ENCODE measurements around the gene ILKAP. TPM values are rescaled to one million over a fixed set of nuclear protein-coding genes. Genes with fewer than 3 reads are reported as not detected.

The ILKAP gene
- total and polyA plus RNA-seq, 7 donors: 31.8 to 66.6 (median 43.8) TPM

DNA sequence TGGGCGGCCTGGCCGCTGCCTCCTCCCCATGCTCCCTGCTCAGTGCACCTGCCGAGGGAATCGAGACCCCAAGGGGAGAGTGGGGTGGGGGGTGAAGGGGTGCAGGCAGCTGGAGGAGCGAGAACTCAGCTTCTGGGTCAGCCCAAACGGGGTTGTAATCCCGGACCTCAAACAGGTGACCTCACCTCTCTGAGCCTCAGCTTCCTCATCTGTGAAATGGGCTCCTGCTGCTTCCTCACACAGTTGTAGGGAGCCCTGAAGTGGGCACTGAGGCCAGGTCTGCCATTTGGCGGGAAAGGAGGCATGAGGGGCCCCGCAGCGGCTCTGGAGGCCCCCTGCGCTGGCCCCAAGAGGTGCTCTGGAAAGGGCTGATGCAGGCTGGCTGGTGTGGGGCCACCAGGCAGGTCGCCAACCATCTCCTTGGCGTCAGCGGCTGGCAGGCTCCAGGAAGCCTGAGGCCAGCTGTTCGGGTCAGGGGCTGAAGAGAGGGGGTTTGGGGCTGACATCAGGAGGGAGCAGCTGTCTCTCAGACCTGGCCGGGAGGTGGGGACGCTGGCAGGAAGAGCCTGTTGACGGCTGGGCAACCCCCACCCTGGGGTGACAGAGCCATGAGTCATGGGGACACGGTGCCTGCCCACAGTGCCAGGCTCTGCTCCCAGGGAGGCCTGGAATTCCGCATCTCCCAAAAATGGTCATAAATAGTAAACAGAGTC is 60.1 kb downstream of the ILKAP start:
- Histone ChIP-seq H3K27me3 (ENCODE audit: insufficient read depth in 3 of 3, low read length in 2 of 3) (no peaks in the 10 kb centered on the region), H3K36me3 (ENCODE audit: insufficient read depth in 1 of 2, low read depth in 1 of 2) (peaks cover 0 to 59% of the 10 kb centered on the region in 2 donors), H3K9me3 (no peaks in the 10 kb centered on the region), H3K27ac (peak overlapping the region; percentile 99), H3K4me3 (peak overlapping the region; percentile 83), H3K4me1 (peaks cover 45% of the 10 kb centered on the region)
- intact Hi-C loops (cut with DNase I): loop anchor here (2.0 to 10.0 kb wide), 3 partner anchors 239 to 285 kb away; partner anchors contain the start of gene RAMP1 (in 1 of the 2)
- DNase-seq (peak; percentile 88 to 97), ATAC-seq (peak; percentile 71 to 77 (median 72))
- WGBS, 3 donors: 31 to 46% (median 38%) methylated on average over 20 of the region's 20 CpGs
- TF ChIP-seq, protein P1, sequence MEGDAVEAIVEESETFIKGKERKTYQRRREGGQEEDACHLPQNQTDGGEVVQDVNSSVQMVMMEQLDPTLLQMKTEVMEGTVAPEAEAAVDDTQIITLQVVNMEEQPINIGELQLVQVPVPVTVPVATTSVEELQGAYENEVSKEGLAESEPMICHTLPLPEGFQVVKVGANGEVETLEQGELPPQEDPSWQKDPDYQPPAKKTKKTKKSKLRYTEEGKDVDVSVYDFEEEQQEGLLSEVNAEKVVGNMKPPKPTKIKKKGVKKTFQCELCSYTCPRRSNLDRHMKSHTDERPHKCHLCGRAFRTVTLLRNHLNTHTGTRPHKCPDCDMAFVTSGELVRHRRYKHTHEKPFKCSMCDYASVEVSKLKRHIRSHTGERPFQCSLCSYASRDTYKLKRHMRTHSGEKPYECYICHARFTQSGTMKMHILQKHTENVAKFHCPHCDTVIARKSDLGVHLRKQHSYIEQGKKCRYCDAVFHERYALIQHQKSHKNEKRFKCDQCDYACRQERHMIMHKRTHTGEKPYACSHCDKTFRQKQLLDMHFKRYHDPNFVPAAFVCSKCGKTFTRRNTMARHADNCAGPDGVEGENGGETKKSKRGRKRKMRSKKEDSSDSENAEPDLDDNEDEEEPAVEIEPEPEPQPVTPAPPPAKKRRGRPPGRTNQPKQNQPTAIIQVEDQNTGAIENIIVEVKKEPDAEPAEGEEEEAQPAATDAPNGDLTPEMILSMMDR (IDR thresholded peaks at IDR 0.05): no peak

DNA sequence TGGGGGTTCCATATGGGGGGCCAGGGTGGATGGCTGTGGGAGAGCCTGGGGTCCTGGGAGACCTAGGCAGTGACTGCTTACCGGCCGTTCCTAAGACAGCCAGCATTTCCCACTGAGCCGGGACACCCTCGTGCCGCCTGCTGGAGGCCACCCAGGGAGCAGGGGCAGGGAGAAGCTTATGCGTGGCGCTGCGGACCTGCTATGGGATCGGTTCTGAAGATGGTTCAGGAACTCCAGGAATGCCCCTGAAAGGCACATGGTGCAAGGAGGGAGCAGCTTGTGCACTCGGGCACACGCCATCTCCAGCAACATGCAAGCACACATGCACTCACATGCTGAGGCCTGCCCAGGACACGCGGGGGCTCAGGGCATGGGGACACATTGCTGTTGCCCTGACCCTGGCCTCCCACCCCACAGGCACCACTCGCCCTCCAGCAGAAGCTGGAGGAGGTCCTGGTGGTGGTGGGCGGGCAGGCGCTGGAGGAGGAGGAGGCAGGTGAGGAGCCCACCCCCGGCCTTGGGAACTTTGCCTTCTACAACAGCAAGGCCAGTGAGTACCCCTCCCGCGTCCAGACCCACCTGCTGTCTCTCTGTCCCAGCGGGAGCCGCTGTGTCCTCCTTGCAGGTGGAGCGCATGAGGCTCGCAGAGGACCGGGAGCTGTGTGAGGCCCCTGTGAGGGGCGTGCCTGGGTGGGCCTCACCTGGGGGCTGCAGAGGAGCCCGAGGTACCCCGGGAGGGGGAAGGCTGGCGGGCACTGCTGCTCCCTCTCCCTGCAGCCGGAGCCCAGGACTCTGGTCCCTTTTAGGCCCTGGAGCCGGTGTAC is 60.9 kb downstream of the ILKAP start:
- TF ChIP-seq, protein P1 (IDR thresholded peaks at IDR 0.05): no peak
- H3K27ac ChIP-seq: peak overlapping the region; percentile 99
- peak overlapping the region; percentile 83 for H3K4me3 ChIP-seq
- peaks cover 0 to 57% of the 10 kb centered on the region in 2 donors for H3K36me3 ChIP-seq (ENCODE audit: insufficient read depth in 1 of 2, low read depth in 1 of 2)
- DNase-seq: no peak
- no peaks in the 10 kb centered on the region for H3K27me3 ChIP-seq (ENCODE audit: insufficient read depth in 3 of 3, low read length in 2 of 3)
- 38 to 61% (median 47%) methylated on average over 28 to 30 of the region's 30 CpGs for WGBS, 3 donors
- intact Hi-C loops (cut with DNase I): loop anchor here (2.0 to 10.0 kb wide), 3 partner anchors 238 to 284 kb away; partner anchors contain the start of gene RAMP1 (in 1 of the 2)
- no peaks in the 10 kb centered on the region for H3K9me3 ChIP-seq
- peak in 3 of 4 donors; percentile 0 to 7 (median 6) for ATAC-seq
- H3K4me1 ChIP-seq: peaks cover 44% of the 10 kb centered on the region

DNA sequence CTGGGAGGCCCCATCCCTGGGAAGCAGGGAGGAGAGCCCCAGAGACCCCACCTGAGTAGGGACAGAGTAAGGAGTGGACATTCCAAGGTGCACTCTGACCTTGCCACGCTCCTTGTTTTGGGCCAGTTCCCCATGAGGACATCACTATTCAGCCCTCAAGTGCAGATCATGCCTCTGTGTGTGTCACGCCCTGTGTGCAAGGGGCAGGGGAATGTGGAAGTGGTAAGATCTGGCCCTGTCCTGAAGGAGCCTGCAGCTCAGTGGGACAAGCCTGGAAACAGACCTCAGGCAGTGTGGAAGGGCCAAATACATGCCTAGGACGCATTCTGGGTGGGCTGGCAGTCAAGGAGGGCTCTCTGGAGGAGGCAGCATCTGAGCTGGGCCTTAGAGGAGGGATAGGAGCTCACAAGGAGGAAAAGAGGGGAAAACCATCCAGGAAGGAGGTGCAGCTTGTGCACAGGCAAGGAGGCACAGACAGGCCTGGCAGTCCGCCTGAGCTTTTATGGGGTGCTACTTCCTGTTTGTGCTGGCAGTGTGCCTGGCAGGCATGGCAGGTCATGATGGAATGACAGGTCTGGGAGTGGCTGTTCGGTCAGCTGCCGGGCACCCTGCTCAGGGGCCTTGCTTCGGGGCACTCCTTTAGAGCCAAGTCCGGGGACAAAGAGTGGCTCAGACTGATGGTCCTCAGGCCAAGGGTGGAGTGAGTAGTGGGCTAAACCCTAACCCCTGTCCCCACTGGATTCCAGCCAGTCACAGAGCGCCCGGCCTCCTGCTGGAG is 61.8 kb downstream of the ILKAP start:
- TF ChIP-seq, protein P1 (IDR thresholded peaks at IDR 0.05): no peak
- H3K36me3 ChIP-seq (ENCODE audit: insufficient read depth in 1 of 2, low read depth in 1 of 2): peaks cover 0 to 53% of the 10 kb centered on the region in 2 donors
- intact Hi-C loops (cut with DNase I): loop anchor here (2.0 to 10.0 kb wide), 3 partner anchors 237 to 283 kb away; partner anchors contain the start of gene RAMP1 (in 1 of the 2)
- no peaks in the 10 kb centered on the region for H3K27me3 ChIP-seq (ENCODE audit: insufficient read depth in 3 of 3, low read length in 2 of 3)
- peak; percentile 12 to 34 (median 26) for ATAC-seq
- peak overlapping the region; percentile 99 for H3K27ac ChIP-seq
- peaks cover 44% of the 10 kb centered on the region for H3K4me1 ChIP-seq
- 39 to 55% (median 47%) methylated on average over 10 of the region's 10 CpGs for whole genome bisulfite sequencing, 3 donors
- DNase-seq: peak; percentile 73 to 93
- peak overlapping the region; percentile 83 for H3K4me3 ChIP-seq
- H3K9me3 ChIP-seq: no peaks in the 10 kb centered on the region

DNA sequence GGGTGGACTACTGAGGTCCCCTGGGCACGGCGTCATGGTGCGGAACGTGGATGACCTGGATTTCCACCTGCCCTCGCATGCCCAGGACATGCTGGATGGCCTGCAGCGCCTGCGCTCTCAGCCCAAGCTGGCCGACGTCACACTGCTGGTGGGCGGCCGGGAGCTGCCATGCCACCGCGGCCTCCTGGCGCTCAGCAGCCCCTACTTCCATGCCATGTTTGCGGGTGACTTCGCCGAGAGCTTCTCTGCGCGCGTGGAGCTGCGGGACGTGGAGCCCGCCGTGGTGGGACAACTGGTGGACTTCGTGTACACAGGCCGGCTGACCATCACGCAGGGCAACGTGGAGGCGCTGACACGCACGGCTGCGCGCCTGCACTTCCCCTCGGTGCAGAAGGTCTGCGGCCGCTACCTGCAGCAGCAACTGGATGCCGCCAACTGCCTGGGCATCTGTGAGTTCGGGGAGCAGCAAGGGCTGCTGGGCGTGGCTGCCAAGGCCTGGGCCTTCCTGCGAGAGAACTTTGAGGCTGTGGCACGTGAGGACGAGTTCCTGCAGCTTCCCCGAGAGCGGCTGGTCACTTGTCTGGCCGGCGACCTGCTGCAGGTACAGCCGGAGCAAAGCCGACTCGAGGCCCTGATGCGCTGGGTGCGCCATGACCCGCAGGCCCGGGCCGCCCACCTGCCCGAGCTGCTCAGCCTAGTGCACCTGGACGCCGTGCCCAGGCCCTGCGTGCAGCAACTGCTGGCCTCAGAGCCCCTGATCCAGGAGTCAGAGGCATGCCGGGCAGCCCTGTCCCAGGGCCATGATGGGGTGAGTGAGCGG is 62.6 kb downstream of the ILKAP start:
- intact Hi-C loops (cut with DNase I): loop anchor here (5.0 to 10.0 kb wide), 2 partner anchors 236 to 244 kb away; no protein-coding TSS in a partner anchor
- no peaks in the 10 kb centered on the region for H3K9me3 ChIP-seq
- H3K36me3 ChIP-seq (ENCODE audit: insufficient read depth in 1 of 2, low read depth in 1 of 2): peaks cover 0 to 45% of the 10 kb centered on the region in 2 donors
- DNase-seq (no peak), ATAC-seq (no peak)
- 89 to 95% (median 94%) methylated on average over 60 of the region's 60 CpGs for WGBS, 3 donors
- peak overlapping the region; percentile 83 for H3K4me3 ChIP-seq
- TF ChIP-seq, protein P1 (IDR thresholded peaks at IDR 0.05): no peak
- H3K27me3 ChIP-seq (ENCODE audit: insufficient read depth in 3 of 3, low read length in 2 of 3): no peaks in the 10 kb centered on the region
- H3K4me1 ChIP-seq: peaks cover 50% of the 10 kb centered on the region
- H3K27ac ChIP-seq: peak overlapping the region; percentile 99

Data from psoas muscle (tissue), 8 donors.